A673 (cell line): Measurements from ENCODE around the gene FADS3. TPM values are rescaled to one million over a fixed set of nuclear protein-coding genes. Genes with fewer than 3 reads are reported as not detected.

Source experiments
- BruUV-seq: library from RNA; stranded (reverse); fragments of 400-500 nt; replicated peaks from 2 replicates; lab custom pipeline; 2021; lab: Mats Ljungman, UMichigan
- CTCF ChIA-PET: fragments of 300-600 bp; sonication (Branson Sonifier 250); formaldehyde crosslinking; loops from one replicate; lab custom pipeline; 2022; ENCODE audit warnings: antibody characterized with exemption; lab: Charles Lee
- POLR2A ChIA-PET: fragments of 300-600 bp; sonication (Branson Sonifier 250); formaldehyde crosslinking; loops from one replicate; lab custom pipeline; 2022; ENCODE audit warnings: antibody characterized with exemption; ENCODE audit not compliant: low non-redundant PET; lab: Charles Lee
- DNase-seq: peaks from one replicate; pipeline ENCODE4 v3.0.0-alpha.2; 2015; ENCODE audit warnings: low spot score
- H3K27ac ChIP-seq: fragments of 200-600 bp; sonication (generic); 2 replicates; pipeline ENCODE4 v1.5.1; 2016; ENCODE audit warnings: mixed run types, low read depth, mild to moderate bottlenecking, mixed read lengths, antibody characterized with exemption, low read length; ENCODE audit not compliant: poor library complexity, severe bottlenecking
- H3K27me3 ChIP-seq: fragments of 200-600 bp; sonication (generic); replicated peaks from 2 replicates; pipeline ENCODE4 v1.6.1; 2017; ENCODE audit warnings: mixed run types, low read depth, mild to moderate bottlenecking, mixed read lengths, antibody characterized with exemption, low read length; ENCODE audit not compliant: insufficient read depth, poor library complexity
- H3K36me3 ChIP-seq: fragments of 200-600 bp; sonication (generic); 2 replicates; pipeline ENCODE4 v1.6.1; 2016; ENCODE audit warnings: mixed run types, mild to moderate bottlenecking, mixed read lengths, antibody characterized with exemption, low read length; ENCODE audit not compliant: insufficient read depth, poor library complexity, severe bottlenecking
- H3K4me1 ChIP-seq: fragments of 200-600 bp; sonication (generic); 2 replicates; pipeline ENCODE4 v1.6.1; 2017; ENCODE audit warnings: mixed run types, mild to moderate bottlenecking, mixed read lengths, antibody characterized with exemption, low read length; ENCODE audit not compliant: insufficient read depth, poor library complexity, severe bottlenecking
- H3K4me3 ChIP-seq: fragments of 200-600 bp; sonication (generic); 2 replicates; pipeline ENCODE4 v1.5.1; 2016; ENCODE audit warnings: low read depth, mixed run types, mild to moderate bottlenecking, mixed read lengths, low read length; ENCODE audit not compliant: poor library complexity, severe bottlenecking
- H3K9me3 ChIP-seq: fragments of 200-600 bp; sonication (generic); 2 replicates; pipeline ENCODE4 v1.6.1; 2016; ENCODE audit warnings: mixed run types, low read depth, mild to moderate bottlenecking, mixed read lengths, antibody characterized with exemption, low read length; ENCODE audit not compliant: poor library complexity, severe bottlenecking
- EZH2 ChIP-seq: fragments of 200-600 bp; sonication (generic); IDR thresholded peaks from 2 replicates; pipeline ENCODE4 v1.6.1; 2017; ENCODE audit warnings: borderline replicate concordance, low read depth, mild to moderate bottlenecking, mixed read lengths, antibody characterized with exemption, low read length; ENCODE audit not compliant: poor library complexity, severe bottlenecking
- intact Hi-C: fragments of 100-400 bp; cut with micrococcal nuclease; formaldehyde crosslinking; loops from one replicate; pipeline ENCODE4 v1.10.0; 2022; ENCODE audit not compliant: unreplicated experiment
- total RNA-seq: library from RNA; stranded (reverse); gene quantifications from 2 replicates; pipeline ENCODE4 v1.2.3, GENCODE V29; 2021
- TF ChIP-seq, protein P1 (sequence below): fragments of 300-800, 200-600 bp; sonication (generic); conservative IDR thresholded peaks from 2 replicates; pipeline ENCODE4 v1.5.1; 2017; ENCODE audit warnings: low read depth, mild to moderate bottlenecking, antibody characterized with exemption, low read length, moderate library complexity, mixed read lengths

Gene FADS3
- total RNA-seq, 1 experiment from 2014 or later, result 23.3 TPM

DNA sequence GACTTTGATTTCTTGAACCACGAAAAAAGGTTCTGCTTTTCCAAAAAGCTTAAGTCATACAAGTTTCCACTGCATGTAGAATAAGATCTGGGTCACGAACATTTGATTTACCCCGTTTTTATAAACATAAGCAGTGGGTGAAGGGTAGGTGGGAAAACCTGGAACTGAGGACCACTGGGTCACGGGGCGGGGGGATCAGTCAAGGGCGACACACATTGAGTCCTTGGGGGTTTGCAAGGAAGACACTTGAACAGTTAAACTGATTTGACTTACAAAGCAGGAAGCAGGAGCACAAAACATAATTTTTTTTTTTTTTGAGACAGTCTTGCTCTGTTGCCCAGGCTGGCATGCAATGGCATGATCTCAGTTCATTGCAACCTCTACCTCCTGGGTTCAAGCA is 10.9 kb downstream of the FADS3 start:
- Histone ChIP-seq H3K4me1 (peaks cover 10% of the 10 kb centered on the region), H3K36me3 (no peaks in the 10 kb centered on the region), H3K9me3 (no peaks in the 10 kb centered on the region), H3K4me3 (no peak overlapping the region), H3K27ac (peak overlapping the region; percentile 45), H3K27me3 (no peaks in the 10 kb centered on the region)
- BruUV-seq, result no TSS peak
- DNase-seq, result no peak
- intact Hi-C loops, result no loop called here
- no peak for TF ChIP-seq EZH2
- TF ChIP-seq, protein P1, sequence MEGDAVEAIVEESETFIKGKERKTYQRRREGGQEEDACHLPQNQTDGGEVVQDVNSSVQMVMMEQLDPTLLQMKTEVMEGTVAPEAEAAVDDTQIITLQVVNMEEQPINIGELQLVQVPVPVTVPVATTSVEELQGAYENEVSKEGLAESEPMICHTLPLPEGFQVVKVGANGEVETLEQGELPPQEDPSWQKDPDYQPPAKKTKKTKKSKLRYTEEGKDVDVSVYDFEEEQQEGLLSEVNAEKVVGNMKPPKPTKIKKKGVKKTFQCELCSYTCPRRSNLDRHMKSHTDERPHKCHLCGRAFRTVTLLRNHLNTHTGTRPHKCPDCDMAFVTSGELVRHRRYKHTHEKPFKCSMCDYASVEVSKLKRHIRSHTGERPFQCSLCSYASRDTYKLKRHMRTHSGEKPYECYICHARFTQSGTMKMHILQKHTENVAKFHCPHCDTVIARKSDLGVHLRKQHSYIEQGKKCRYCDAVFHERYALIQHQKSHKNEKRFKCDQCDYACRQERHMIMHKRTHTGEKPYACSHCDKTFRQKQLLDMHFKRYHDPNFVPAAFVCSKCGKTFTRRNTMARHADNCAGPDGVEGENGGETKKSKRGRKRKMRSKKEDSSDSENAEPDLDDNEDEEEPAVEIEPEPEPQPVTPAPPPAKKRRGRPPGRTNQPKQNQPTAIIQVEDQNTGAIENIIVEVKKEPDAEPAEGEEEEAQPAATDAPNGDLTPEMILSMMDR, result no peak
- ChIA-PET POLR2A (no interaction called here), CTCF (no interaction called here)

DNA sequence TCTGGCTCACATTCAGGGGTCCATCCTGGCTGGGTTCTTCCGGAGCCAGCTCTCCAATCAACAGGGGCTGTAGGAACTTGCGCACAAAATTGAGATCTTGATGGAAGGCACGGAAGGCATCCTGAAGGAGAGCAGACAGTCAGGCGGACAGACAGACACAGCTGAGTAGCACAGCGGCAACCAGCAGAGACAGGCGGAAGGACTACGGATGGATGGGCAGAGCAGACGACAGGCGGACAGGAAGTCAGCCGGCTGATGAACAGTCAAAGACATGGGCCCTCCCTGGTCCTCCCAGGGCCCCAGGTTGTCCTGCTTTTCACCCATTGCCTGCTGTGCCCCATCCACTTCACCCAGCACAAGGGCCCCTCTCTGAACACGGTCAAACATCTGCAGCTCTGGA is 11.3 kb downstream of the FADS3 start:
- TF ChIP-seq, protein P1, result no peak
- TF ChIP-seq EZH2, result no peak
- POLR2A ChIA-PET, result no interaction called here
- BruUV-seq, result no TSS peak
- H3K27me3 ChIP-seq, result no peaks in the 10 kb centered on the region
- intact Hi-C loops, result no loop called here
- peaks cover 10% of the 10 kb centered on the region for H3K4me1 ChIP-seq
- H3K27ac ChIP-seq, result no peak overlapping the region
- H3K4me3 ChIP-seq, result no peak overlapping the region
- CTCF ChIA-PET, result no interaction called here
- H3K9me3 ChIP-seq, result no peaks in the 10 kb centered on the region
- no peak for DNase-seq
- no peaks in the 10 kb centered on the region for H3K36me3 ChIP-seq

DNA sequence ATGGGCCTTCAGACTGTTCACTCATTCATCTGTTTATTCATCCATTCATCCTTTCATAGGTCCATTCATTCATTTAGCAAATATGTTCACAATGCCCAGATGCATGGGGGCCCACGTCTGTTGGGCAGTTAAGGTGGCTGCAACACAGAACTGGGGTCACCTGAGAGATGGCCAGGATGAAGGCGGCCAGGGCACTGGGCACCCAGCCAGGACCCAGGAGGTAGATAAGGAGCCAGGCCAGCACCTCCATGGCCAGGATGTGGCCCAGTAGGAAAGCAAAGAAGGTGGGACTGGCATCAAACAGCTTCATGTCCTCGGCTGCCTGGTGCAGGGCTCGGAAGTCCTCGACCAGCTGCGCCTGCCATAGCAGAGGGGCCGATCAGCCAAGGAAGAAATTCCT is 12.2 kb downstream of the FADS3 start:
- H3K4me1 ChIP-seq, result peaks cover 10% of the 10 kb centered on the region
- no peaks in the 10 kb centered on the region for H3K36me3 ChIP-seq
- H3K4me3 ChIP-seq, result no peak overlapping the region
- ChIA-PET CTCF (interaction anchor here (0.6 to 0.8 kb wide), 2 partner anchors 11 to 203 kb away, joined by 3 read pairs; no protein-coding TSS in a partner anchor), POLR2A (no interaction called here)
- H3K9me3 ChIP-seq, result no peaks in the 10 kb centered on the region
- intact Hi-C loops, result loop anchor here (10.0 kb wide), 1 partner anchor 436 kb away; no protein-coding TSS in a partner anchor
- H3K27me3 ChIP-seq, result no peaks in the 10 kb centered on the region
- no peak overlapping the region for H3K27ac ChIP-seq
- TF ChIP-seq, protein P1, result no peak
- TF ChIP-seq EZH2, result no peak
- no TSS peak for BruUV-seq
- no peak for DNase-seq
